Stimulated activated CD4-positive, alpha-beta T cell treated with anti-CD3 and anti-CD28 coated beads, Interleukin-15, amount 100 ng/mL, for 48 hours (primary cell): ENCODE data around the gene RFC3.
"Not testable (repeated sequence)": the region's sequence is repeated elsewhere in the genome, so short reads cannot be mapped to it uniquely, and the experiment has no call there.

Experiments used
- DNase-seq, 2 donors: peaks; one replicate each; pipeline ENCODE4 v3.0.0-alpha.2; 2020; ENCODE audit warnings: low read depth in 2 of 2

The RFC3 gene

GRCh38 chr13:33812829-33813228 lies 5.1 kb upstream of the RFC3 start:
- DNase-seq: not testable (repeated sequence)

- DNase-seq: no peak
These were observed 2.9 kb upstream of the RFC3 start for GRCh38 chr13:33815011-33815550.

DNA sequence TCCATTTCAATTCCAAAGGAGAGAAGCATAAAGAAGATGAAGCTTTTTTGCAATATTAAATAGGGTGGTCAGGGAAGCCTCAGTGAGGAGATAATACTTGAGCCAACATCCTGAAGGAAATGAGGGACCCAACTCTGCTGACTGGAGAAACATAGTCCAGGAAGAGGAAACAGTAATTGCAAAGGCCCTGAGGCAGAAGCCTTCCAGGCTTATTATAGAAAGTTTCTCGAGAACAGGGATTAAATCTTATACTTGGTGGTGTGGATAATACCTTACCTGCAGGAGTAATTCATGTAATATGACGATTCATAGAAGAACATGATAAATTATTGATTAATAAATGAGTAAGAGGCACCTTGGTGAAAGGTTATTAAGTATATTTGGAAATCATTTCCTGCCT lies 1.0 kb upstream of the RFC3 start:
- no peak for DNase-seq

- no peak for DNase-seq
These were observed 442 bp upstream of the RFC3 start for GRCh38 chr13:33817513-33817900.

- no peak for DNase-seq
These were observed 7.1 kb downstream of the RFC3 start for GRCh38 chr13:33825083-33825482.

DNA sequence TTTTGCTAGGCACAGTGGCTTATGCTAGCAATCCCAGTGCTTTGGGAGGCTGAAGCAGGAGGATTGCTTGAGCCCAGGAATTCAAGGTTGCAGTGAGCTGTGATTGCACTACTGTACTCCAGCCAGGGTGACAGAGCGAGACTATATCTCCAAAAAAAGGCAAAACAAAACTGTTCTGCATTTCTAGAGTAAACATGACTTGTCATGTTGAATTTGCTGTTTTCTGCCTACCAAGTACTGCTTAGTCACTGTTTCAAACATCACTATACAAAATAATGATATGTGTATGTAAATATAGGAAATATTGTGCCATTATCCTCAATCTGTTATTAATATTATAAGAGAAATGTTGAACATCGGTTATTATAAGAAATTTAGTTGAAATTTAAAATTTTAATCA lies 9.2 kb downstream of the RFC3 start:
- no peak for DNase-seq

DNA sequence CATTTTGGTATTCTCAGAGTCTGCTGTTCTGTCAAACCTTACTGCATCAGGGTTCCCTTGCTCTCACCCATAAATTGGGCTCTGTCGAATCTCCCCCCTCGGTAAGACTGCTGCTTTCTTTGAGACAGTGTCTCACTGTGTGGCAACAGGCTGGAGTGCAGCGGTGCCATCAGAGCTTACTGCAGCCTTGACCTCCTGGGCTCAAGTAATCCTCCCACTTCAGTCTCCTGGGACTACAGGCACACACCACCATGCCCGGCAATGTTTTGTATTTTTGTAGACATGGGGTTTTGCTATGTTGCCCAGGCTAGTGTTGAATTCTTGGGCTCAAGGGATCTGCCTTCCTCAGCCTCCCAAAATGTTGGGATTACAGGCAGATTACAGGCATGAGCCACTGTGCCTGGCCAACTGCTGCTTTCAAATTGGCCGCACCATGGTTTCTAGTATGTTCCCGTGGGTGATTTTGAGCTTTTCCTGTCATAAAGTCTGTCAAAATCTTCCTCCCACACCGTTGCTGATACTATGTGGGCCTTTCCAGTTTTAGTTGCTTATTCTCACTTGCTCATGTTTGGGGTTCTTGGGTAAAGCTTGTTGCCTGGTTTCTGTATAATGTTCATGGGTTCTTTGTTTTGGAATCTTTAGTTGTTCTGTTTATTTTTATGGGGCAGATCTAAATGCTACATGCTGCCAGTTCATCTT lies 10.6 kb downstream of the RFC3 start:
- DNase-seq: no peak

GRCh38 chr13:33832872-33833271 lies 14.9 kb downstream of the RFC3 start:
- DNase-seq: no peak

GRCh38 chr13:33838647-33839046 lies 20.7 kb downstream of the RFC3 start:
- DNase-seq: no peak

DNA sequence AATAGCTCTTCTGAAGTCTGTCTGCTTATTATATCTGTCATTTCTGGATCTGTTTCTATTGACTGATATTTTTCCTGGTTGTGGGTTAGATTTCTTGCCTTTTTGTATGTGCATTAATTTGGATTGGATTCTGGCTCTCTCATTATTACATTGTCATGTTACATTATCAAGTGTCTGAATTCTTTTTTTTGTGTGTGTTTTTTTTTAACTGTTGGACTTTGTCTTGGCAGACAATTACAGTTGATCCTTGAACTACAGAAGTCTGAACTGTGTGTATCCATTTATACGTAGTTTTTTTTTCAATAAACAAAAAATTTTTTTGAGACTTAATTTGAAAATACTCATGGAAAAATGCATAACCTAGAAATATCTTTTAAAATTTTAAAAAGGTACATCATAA lies 22.5 kb downstream of the RFC3 start:
- DNase-seq: no peak

DNA sequence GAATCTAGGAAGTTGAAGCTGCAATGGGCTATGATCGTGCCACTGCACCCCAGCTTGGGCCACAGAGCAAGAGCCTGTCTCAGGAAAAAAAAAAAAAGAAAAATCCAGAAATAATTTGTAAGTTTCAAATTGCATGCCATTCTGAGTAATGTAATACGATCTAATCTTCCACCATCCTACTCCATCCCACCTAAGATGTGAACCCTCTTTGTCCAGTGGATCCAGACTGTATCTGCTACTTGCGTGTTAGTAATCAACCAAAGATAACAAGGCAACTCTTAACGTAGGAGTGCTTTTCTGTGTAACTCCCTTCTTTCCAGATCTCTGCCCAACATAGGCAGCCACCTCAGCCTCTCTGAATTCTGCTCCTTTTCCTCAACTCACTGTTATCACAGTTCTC lies 24.3 kb downstream of the RFC3 start:
- no peak for DNase-seq

- no peak for DNase-seq
These were observed 25.0 kb downstream of the RFC3 start for GRCh38 chr13:33842986-33843385.

DNA sequence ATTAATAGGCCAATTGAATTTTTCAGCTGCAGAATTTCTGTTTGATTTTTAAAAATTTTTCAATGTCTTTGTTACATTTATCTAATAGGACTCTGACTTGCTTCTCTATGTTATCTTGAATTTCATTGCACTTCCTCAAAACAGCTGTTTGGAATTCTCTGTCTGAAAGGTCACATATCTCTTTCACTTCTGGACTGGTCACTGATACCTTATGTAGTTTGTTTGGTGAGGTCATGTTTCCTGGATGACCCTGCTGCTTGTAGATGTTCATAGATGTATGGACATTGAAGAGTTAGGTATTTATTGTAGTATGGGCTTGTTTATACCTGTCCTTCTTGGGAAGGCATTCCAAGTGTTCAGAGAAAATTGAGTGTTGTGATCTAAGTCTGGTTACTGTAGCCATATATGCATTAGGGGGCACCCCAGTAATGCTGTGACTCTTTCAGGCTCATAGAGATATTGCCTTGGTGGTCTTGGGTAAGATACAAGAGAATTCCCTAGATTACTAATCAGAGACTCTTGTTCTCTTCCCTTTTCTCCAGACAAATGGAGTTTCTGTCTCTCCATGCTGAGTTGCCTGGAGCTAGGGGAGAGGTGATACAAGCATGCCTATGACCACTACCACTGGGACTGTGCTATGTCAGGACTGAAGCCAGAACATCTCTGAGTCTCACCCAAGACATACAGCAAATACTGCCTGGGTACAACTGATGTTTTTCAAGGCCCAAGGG lies 27.8 kb downstream of the RFC3 start:
- DNase-seq: no peak

GRCh38 chr13:33846303-33847062 lies 28.5 kb downstream of the RFC3 start:
- DNase-seq: no peak

- DNase-seq: no peak
These were observed 31.3 kb downstream of the RFC3 start for GRCh38 chr13:33849211-33849610.

DNA sequence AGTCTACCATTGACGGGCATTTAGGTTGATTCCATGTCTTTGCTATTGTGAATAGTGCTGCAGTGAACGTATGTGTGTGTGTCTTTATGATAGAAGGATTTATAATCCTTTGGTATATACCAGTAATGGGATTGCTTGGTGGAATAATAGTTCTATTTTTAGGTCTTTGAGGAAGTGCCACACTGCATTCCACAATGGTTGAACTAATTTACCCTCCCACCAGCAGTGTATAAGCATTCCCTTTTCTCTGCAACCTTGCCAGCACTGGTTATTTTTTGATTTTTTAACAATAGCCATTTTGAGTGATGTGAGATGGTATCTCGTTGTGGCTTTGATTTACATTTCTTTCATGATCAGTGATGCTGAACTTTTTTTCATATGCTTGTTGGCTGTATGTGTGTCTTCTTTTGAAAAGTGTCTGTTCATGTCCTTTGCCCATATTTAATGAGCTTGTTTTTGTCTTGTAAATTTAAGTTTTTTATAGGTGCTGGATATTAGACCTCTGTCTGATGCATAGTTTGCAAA lies 37.5 kb downstream of the RFC3 start:
- no peak for DNase-seq

DNA sequence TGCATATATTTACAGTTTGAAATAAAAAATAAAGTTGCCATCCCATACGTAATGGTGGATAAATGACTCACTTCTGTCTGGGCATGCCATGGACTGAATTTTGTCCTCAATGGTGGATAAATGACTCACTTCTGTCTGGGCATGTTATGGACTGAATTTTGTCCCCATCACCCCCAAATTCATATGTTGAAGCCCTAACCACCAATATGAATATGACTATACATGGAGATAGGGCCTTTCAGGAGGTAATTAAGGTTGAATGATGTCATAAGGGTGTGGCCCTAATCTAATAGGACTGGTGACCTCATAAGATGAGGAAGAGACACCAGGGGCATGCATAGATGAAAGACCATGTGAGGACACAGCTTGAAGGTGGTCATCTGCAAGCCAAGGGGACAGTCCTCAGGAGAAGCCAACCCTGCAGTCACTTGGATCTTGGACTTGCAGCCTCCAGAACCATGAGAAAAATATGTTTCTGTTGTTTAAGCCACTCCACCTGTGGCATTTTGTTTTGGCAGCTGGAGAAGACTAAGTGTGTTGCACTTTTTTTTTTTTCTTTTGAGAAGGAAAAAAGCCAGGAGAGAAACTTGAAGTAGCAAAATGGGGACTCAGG lies 41.8 kb downstream of the RFC3 start:
- no peak for DNase-seq

- no peak for DNase-seq
These were observed 42.6 kb downstream of the RFC3 start for GRCh38 chr13:33860526-33860925.

GRCh38 chr13:33862016-33862415 lies 44.1 kb downstream of the RFC3 start:
- no peak for DNase-seq

DNA sequence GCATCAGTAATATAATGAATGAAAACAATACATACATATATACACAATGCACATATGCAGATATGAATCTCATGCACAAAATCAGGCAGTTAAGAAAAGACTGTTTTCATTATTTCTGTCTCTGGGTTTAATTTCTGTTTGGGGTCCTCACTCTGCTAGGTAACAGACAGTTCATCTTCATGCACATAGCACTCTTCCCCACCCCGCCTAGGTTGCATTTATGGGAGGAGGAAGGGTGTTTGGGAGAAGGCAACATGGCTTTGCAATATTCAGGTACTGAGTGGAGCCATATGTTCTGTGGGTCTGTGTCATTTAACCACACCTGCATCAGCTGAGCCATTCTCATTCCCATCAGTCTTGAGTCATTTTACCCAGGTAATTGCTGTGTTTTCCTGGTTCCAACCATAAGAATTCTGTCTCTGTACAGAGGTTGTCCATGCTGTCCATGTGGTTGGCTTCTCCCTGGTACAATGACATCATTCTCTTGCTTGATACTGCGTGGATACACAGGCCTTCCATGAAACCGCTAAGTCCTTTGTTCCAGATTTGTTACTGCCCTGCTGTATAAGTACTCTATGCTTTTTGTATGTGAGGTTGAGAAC lies 45.3 kb downstream of the RFC3 start:
- no peak for DNase-seq

- DNase-seq: no peak
These were observed 48.0 kb downstream of the RFC3 start for GRCh38 chr13:33865945-33866344.
